ENCODE data around the gene IRAK1BP1.
"Not testable (repeated sequence)": the region's sequence is repeated elsewhere in the genome, so short reads cannot be mapped to it uniquely, and the experiment has no call there.

Gene IRAK1BP1

GRCh38 chr6:78896227-78896626 is 28.9 kb downstream of the IRAK1BP1 start:
- no peak for DNase-seq

- no peak for DNase-seq
Observed at GRCh38 chr6:78908621-78909020, 41.3 kb downstream of the IRAK1BP1 start.

GRCh38 chr6:78909391-78909790 is 42.0 kb downstream of the IRAK1BP1 start:
- no peak for DNase-seq

GRCh38 chr6:78910010-78910409 is 42.7 kb downstream of the IRAK1BP1 start:
- DNase-seq, result no peak

- DNase-seq, result no peak
Observed at GRCh38 chr6:78910591-78911171, 43.3 kb downstream of the IRAK1BP1 start.

GRCh38 chr6:78911218-78911940 is 44.0 kb downstream of the IRAK1BP1 start:
- no peak for DNase-seq

GRCh38 chr6:78916411-78916810 is 49.1 kb downstream of the IRAK1BP1 start:
- DNase-seq, result no peak

- DNase-seq, result no peak
Observed at GRCh38 chr6:78917788-78918187, 50.4 kb downstream of the IRAK1BP1 start.

- DNase-seq, result not testable (repeated sequence)
Observed at GRCh38 chr6:78921168-78921567, 53.8 kb downstream of the IRAK1BP1 start.

GRCh38 chr6:78925317-78925716 is 58.0 kb downstream of the IRAK1BP1 start:
- DNase-seq, result no peak

- DNase-seq, result no peak
Observed at GRCh38 chr6:78935553-78935952, 68.2 kb downstream of the IRAK1BP1 start.

GRCh38 chr6:78936515-78936914 is 69.2 kb downstream of the IRAK1BP1 start:
- no peak for DNase-seq

- no peak for DNase-seq
Observed at GRCh38 chr6:78942446-78942845, 75.1 kb downstream of the IRAK1BP1 start.

- DNase-seq, result no peak
Observed at GRCh38 chr6:78947529-78947928, 80.2 kb downstream of the IRAK1BP1 start.

- no peak for DNase-seq
Observed at GRCh38 chr6:78947962-78948361, 80.6 kb downstream of the IRAK1BP1 start.

GRCh38 chr6:78948785-78949184 is 81.4 kb downstream of the IRAK1BP1 start:
- no peak for DNase-seq

GRCh38 chr6:78952362-78952761 is 85.0 kb downstream of the IRAK1BP1 start:
- DNase-seq, result no peak

Measured in CD4-positive, alpha-beta T cell treated with Interleukin-15 for 1 hour (primary cell).